ENCODE measurements around the gene DGKH. TPM values are rescaled to one million over a fixed set of nuclear protein-coding genes. Genes with fewer than 3 reads are reported as not detected.

DGKH gene
- total RNA-seq, 1 experiment from 2014 or later, result 9.2 TPM

- no peak for DNase-seq (ENCODE audit: low read depth, low spot score)
- CTCF ChIA-PET, result no interaction called here
These were observed 199.4 kb downstream of the DGKH start for GRCh38 chr13:42247883-42248282.

More at GRCh38 chr13:42247883-42248282, 199.4 kb downstream of the DGKH start:
- intact Hi-C loops (cut with micrococcal nuclease), result no loop called here
- Histone ChIP-seq H3K4me1 (ENCODE audit: control insufficient read depth in 1 of 2, insufficient read depth in 2 of 2, low read length in 2 of 2) (no peaks in the 10 kb centered on the region), H3K79me2 (ENCODE audit: insufficient read depth, low read length) (no peaks in the 10 kb centered on the region), H3K4me3 (replicated peaks in 1 of 2; ENCODE audit: low read depth in 1 of 2, low read length in 2 of 2) (no peak overlapping the region), H4K20me1 (ENCODE audit: insufficient read depth) (no peaks in the 10 kb centered on the region), H3K9ac (ENCODE audit: low read length) (no peak overlapping the region), H3K36me3 (ENCODE audit: control insufficient read depth in 1 of 2, insufficient read depth in 2 of 2, low read length in 2 of 2) (no peaks in the 10 kb centered on the region), H3K27me3 (ENCODE audit: insufficient read depth, low read length) (no peaks in the 10 kb centered on the region), H3K4me2 (ENCODE audit: low read length) (no peak overlapping the region), H3K9me2 (ENCODE audit: insufficient read depth) (no peaks in the 10 kb centered on the region), H2AFZ (ENCODE audit: low read depth, low read length, poor library complexity, severe bottlenecking) (no peak overlapping the region), H3K27ac (ENCODE audit: low read depth, low read length) (no peak overlapping the region), H3K9me3 (ENCODE audit: control insufficient read depth in 1 of 2, insufficient read depth in 1 of 2, low read depth in 1 of 2, low read length in 2 of 2) (no peaks in the 10 kb centered on the region)
- RAD21 ChIA-PET (ENCODE audit: low non-redundant PET in 1 of 2, low total read pairs in 2 of 2, uncharacterized antibody in 2 of 2, unreplicated experiment in 2 of 2), result no interaction called here
- POLR2A ChIA-PET, result no interaction called here
- TF ChIP-seq SIN3A (IDR thresholded peaks at IDR 0.05; ENCODE audit: low read depth), result no peak
- no peak for TF ChIP-seq CEBPB (IDR thresholded peaks at IDR 0.05; ENCODE audit: low read depth)
- no peak for TF ChIP-seq ATF3 (IDR thresholded peaks at IDR 0.05)
- no peak for TF ChIP-seq JUND (IDR thresholded peaks at IDR 0.05)
- no peak for TF ChIP-seq ZNF274 (IDR thresholded peaks at IDR 0.05; ENCODE audit: low read depth, low read length)
- no peak for TF ChIP-seq POLR2AphosphoS5 (IDR thresholded peaks at IDR 0.05; ENCODE audit: low read depth, low read length)
- no peak for TF ChIP-seq SP1 (IDR thresholded peaks at IDR 0.05; ENCODE audit: low read depth)
- no peak for TF ChIP-seq TCF7L2 (IDR thresholded peaks at IDR 0.05; ENCODE audit: borderline replicate concordance, extremely low read depth, insufficient read depth, insufficient read length)
- TF ChIP-seq FOSL1 (IDR thresholded peaks at IDR 0.05; ENCODE audit: low read depth), result no peak
- TF ChIP-seq ZFX (IDR thresholded peaks at IDR 0.05), result no peak
- no peak for TF ChIP-seq EZH2phosphoT487 (IDR thresholded peaks at IDR 0.05; ENCODE audit: borderline replicate concordance)
- TF ChIP-seq REST (IDR thresholded peaks at IDR 0.05; ENCODE audit: low read depth), result no peak
- TF ChIP-seq ZBTB33 (IDR thresholded peaks at IDR 0.05; ENCODE audit: extremely low read depth, insufficient replicate concordance, low read length), result no peak
- TF ChIP-seq SRF (IDR thresholded peaks at IDR 0.05; ENCODE audit: low read depth), result no peak
- no peak for TF ChIP-seq MAX (IDR thresholded peaks at IDR 0.05)
- no peak for TF ChIP-seq ELF1 (IDR thresholded peaks at IDR 0.05; ENCODE audit: borderline replicate concordance, low read depth)
- TF ChIP-seq POLR2A (IDR thresholded peaks at IDR 0.05; ENCODE audit: borderline replicate concordance, extremely low read depth, insufficient read depth, insufficient read length), result no peak
- no peak for TF ChIP-seq EZH2 (IDR thresholded peaks at IDR 0.05)
- ATAC-seq, result no peak
- no TSS peak for BruUV-seq (replicated peaks)

All from HCT116 (cell line).